DND-41 (cell line): ENCODE measurements around the gene NDE1.
"Not testable (repeated sequence)": the region's sequence is repeated elsewhere in the genome, so short reads cannot be mapped to it uniquely, and the experiment has no call there.

Experiments
- ATAC-seq: fragments of 200-7000 bp; cut with Tn5 transposase; 3 replicates; pipeline ENCODE4 v1.9.1; 2021; ENCODE audit warnings: low read depth; ENCODE audit not compliant: insufficient read depth
- DNase-seq: peaks from one replicate; pipeline ENCODE4 v3.0.0-alpha.2; 2020
- H2AFZ ChIP-seq: 2 replicates; pipeline ENCODE4 v1.6.0; 2012; ENCODE audit warnings: low read depth, low read length
- H3K27ac ChIP-seq: 2 replicates; pipeline ENCODE4 v1.5.1; 2012; ENCODE audit warnings: low read length, inconsistent platforms
- H3K27me3 ChIP-seq: fragments of 200-600 bp; sonication (generic); 2 replicates; pipeline ENCODE4 v1.6.0; 2012; ENCODE audit warnings: low read length, mild to moderate bottlenecking, inconsistent platforms; ENCODE audit not compliant: insufficient read depth, poor library complexity
- H3K36me3 ChIP-seq: 2 replicates; pipeline ENCODE4 v1.5.1; 2012; ENCODE audit warnings: low read length, inconsistent platforms; ENCODE audit not compliant: insufficient read depth
- H3K4me1 ChIP-seq: 2 replicates; pipeline ENCODE4 v1.5.1; 2012; ENCODE audit warnings: mild to moderate bottlenecking, low read length; ENCODE audit not compliant: insufficient read depth
- H3K4me2 ChIP-seq: 2 replicates; pipeline ENCODE4 v1.6.0; 2012; ENCODE audit warnings: mild to moderate bottlenecking, moderate library complexity, low read length, inconsistent platforms; ENCODE audit not compliant: insufficient read depth
- H3K4me3 ChIP-seq, 2 experiments: fragments of 200-600 bp in 1 of 2; shearing (Covaris generic) in 1 of 2; 2 replicates each; pipeline ENCODE4 v1.5.1; 2012 to 2016; ENCODE audit warnings: inconsistent platforms in 2 of 2, low read length in 2 of 2, mild to moderate bottlenecking in 2 of 2, low read depth in 1 of 2, moderate library complexity in 1 of 2
- H3K79me2 ChIP-seq: 2 replicates; pipeline ENCODE4 v1.6.0; 2012; ENCODE audit warnings: low read length, inconsistent platforms; ENCODE audit not compliant: insufficient read depth
- H3K9ac ChIP-seq: 2 replicates; pipeline ENCODE4 v1.6.0; 2012; ENCODE audit warnings: low read depth, mild to moderate bottlenecking, inconsistent platforms, low read length, moderate library complexity
- H3K9me3 ChIP-seq: 2 replicates; pipeline ENCODE4 v1.5.1; 2012; ENCODE audit warnings: low read length, moderate library complexity, mild to moderate bottlenecking, inconsistent platforms; ENCODE audit not compliant: insufficient read depth, severe bottlenecking
- H4K20me1 ChIP-seq: 2 replicates; pipeline ENCODE4 v1.6.0; 2012; ENCODE audit warnings: low read length; ENCODE audit not compliant: insufficient read depth
- EZH2 ChIP-seq: IDR thresholded peaks from 3 replicates; pipeline ENCODE4 v1.6.1; 2012; ENCODE audit warnings: borderline replicate concordance, low read depth, mild to moderate bottlenecking, moderate library complexity, low read length, inconsistent platforms; ENCODE audit not compliant: severe bottlenecking
- TF ChIP-seq, protein P1 (sequence below): IDR thresholded peaks from 2 replicates; pipeline ENCODE4 v1.5.1; 2012; ENCODE audit warnings: borderline replicate concordance, low read length, moderate library complexity, mild to moderate bottlenecking; ENCODE audit not compliant: poor library complexity, severe bottlenecking; ENCODE audit errors: extremely low read depth

NDE1 gene

DNA sequence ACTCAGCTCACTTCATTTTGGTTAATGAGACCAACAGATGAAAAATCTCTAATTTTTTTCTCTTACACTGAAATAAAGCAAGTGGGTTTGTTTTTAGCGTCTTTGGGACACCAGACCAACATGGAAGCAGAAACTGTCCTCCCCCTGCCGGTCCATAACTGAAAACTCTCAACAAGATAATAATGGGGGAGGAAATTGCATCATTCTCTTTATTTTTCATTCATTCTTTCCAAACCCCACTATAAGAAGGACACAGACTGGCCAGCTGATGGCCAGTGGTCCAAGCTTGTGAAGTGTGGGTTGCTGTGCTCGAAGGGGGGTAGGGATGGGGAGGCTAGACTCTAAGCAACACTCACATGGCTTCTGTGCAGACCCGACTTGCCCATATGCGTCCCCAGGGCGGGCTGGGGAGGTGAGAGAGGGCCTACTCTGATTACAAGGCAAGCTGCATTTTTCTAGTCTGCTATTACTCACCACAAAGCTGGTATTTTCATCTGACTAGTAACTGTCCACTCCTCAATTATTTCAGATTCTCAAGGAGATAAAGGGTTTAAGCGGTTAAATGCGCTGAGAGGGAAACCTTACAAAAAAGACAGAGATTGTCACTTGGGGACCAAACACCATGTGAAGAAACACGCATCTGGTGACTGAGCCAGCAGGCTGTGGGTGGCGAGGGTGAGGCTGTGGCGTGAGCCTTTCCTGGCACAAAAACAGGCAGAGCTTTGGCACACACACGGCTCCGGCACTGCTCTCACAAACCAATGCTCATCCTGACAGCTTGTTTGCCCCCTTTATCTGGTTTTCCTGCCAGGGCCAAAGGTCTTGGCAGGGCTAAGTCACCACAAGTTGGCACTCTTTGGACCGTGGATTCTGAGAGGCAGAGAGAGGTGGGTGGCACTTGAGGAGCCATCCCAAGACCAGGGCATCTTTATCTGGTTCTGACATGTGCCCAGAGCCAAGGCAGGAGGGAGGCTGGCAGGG is 45.3 kb upstream of the NDE1 start:
- Histone ChIP-seq H3K4me2 (no peak overlapping the region), H3K9me3 (no peaks in the 10 kb centered on the region), H3K79me2 (no peaks in the 10 kb centered on the region), H3K27ac (no peak overlapping the region), H4K20me1 (peaks cover 4% of the 10 kb centered on the region; the same call in 1 of the 2 replicates), H3K36me3 (peaks cover 98% of the 10 kb centered on the region), H3K4me3 (no peak overlapping the region), H3K9ac (no peak overlapping the region), H3K27me3 (no peaks in the 10 kb centered on the region), H3K4me1 (no peaks in the 10 kb centered on the region), H2AFZ (no peak overlapping the region)
- DNase-seq: no peak
- no peak for ATAC-seq
- no peak for TF ChIP-seq EZH2
- TF ChIP-seq, protein P1, sequence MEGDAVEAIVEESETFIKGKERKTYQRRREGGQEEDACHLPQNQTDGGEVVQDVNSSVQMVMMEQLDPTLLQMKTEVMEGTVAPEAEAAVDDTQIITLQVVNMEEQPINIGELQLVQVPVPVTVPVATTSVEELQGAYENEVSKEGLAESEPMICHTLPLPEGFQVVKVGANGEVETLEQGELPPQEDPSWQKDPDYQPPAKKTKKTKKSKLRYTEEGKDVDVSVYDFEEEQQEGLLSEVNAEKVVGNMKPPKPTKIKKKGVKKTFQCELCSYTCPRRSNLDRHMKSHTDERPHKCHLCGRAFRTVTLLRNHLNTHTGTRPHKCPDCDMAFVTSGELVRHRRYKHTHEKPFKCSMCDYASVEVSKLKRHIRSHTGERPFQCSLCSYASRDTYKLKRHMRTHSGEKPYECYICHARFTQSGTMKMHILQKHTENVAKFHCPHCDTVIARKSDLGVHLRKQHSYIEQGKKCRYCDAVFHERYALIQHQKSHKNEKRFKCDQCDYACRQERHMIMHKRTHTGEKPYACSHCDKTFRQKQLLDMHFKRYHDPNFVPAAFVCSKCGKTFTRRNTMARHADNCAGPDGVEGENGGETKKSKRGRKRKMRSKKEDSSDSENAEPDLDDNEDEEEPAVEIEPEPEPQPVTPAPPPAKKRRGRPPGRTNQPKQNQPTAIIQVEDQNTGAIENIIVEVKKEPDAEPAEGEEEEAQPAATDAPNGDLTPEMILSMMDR: no peak

DNA sequence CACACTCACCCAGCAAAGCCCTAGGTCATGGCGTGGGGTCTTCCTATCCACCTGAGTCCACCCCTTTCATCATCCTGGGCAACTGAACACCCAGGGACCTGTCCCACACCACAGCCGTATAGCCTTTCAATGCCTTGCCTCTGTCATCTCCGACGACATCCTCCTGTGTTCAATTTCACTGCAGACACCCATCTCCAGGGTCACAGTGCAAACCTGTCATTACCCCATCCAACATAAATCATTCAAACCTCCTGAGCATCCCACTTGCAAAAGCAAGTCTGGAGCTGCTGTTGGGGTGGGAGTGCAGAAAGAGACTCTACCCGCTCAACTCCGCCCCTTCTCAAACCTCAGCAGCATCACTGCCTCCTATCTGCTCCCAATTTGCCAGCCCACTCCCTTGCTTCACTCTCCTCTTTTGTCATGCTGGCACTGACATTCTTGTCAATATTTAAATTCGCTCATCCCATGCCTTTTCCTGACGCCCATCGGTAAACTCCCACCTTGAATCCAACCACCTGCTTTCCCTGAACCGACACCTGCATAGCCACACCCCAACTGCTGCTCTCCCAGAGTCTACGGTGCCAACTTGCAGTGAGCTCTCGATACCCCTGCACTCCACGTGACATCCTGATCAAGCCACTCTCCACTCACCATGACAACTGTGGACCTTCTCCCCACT is 44.1 kb upstream of the NDE1 start:
- DNase-seq (no peak), ATAC-seq (no peak)
- Histone ChIP-seq H3K4me1 (no peaks in the 10 kb centered on the region), H3K27ac (no peak overlapping the region), H3K79me2 (no peaks in the 10 kb centered on the region), H3K27me3 (no peaks in the 10 kb centered on the region), H4K20me1 (peaks cover 4% of the 10 kb centered on the region; the same call in 1 of the 2 replicates), H2AFZ (no peak overlapping the region), H3K4me3 (no peak overlapping the region), H3K4me2 (no peak overlapping the region), H3K36me3 (peaks cover 97% of the 10 kb centered on the region), H3K9me3 (no peaks in the 10 kb centered on the region), H3K9ac (no peak overlapping the region)
- TF ChIP-seq, protein P1: no peak
- no peak for TF ChIP-seq EZH2

DNA sequence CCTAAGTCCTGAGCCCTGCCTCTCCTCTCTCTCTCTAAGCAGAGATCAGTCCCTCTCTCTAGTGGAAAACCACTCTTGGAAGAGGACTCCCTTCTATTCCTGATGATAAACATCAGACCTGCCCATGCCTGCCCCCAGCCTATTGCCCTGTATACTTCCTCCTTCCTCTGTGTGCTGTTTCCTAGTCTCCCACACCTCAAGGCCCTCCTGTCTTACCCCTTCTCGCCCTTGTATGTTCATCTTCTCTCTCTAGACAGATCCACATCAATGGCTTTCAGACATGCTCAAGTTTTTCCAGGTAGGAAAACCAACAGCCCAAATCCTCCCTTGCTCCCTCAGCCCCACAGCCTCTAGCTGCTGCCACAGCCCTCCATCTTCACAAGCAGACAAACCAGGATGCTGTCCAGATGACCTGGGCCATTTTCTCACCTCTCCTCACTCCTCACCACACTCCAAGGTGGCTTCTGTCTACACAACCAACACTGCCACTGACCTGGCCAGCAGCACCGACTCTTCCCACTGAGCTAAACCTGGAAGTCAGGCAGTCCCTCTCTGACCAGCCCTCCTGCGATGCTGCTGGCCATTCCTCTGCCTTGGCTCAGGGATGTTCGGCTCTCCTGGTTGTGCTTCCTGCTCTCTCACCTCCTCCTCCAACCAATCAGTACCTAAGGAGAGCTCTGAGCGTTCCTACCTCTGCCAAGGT is 43.4 kb upstream of the NDE1 start:
- no peak overlapping the region for H3K4me3 ChIP-seq
- H3K9me3 ChIP-seq: no peaks in the 10 kb centered on the region
- peaks cover 94% of the 10 kb centered on the region for H3K36me3 ChIP-seq
- H4K20me1 ChIP-seq: peaks cover 4% of the 10 kb centered on the region; the same call in 1 of the 2 replicates
- H3K27ac ChIP-seq: no peak overlapping the region
- no peak overlapping the region for H3K4me2 ChIP-seq
- ATAC-seq (no peak), DNase-seq (no peak)
- TF ChIP-seq EZH2: no peak
- TF ChIP-seq, protein P1: no peak
- no peaks in the 10 kb centered on the region for H3K79me2 ChIP-seq
- no peak overlapping the region for H2AFZ ChIP-seq
- no peak overlapping the region for H3K9ac ChIP-seq
- no peaks in the 10 kb centered on the region for H3K4me1 ChIP-seq
- no peaks in the 10 kb centered on the region for H3K27me3 ChIP-seq

DNA sequence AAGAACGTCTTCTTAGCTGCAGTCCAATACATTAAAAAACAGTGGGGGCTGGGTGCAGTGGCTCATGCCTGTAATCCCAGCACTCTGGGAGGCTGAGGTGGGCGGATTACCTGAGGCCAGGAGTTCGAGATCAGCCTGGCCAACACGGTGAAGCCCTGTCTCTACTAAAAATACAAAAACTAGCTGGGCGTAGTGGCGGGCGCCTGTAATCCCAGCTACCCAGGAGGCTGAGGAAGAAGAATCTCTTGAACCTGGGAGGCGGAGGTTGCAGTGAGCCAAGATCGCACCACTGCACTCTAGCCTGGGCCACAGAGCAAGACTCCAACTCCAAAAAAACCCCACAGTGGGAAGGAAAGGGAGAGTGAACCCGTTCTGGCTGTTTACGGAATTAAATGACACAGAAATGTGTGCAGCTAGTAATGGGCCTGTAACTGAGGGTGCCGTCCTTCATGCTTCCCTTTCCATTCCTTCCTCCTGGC is 42.8 kb upstream of the NDE1 start:
- H2AFZ ChIP-seq, H3K4me2 ChIP-seq, H3K4me1 ChIP-seq, H3K9ac ChIP-seq, H4K20me1 ChIP-seq, H3K9me3 ChIP-seq, ATAC-seq, H3K27ac ChIP-seq, H3K79me2 ChIP-seq, H3K4me3 ChIP-seq, DNase-seq, H3K27me3 ChIP-seq: not testable (repeated sequence)
- H3K36me3 ChIP-seq: peaks cover 94% of the 10 kb centered on the region
